ENCODE measurements around the gene ATL3. TPM values are rescaled to one million over a fixed set of nuclear protein-coding genes. Genes with fewer than 3 reads are reported as not detected.

Gene ATL3
- total RNA-seq, 1 experiment from 2014 or later, result 24.0 TPM

- Mint-ChIP-seq H3K27me3 (ENCODE audit: low read depth) (no peaks in the 10 kb centered on the region), H3K27ac (0 out of 7 replicates have a peak overlapping the region, but pooled peaks of 1 of the 3 experiments have one; percentile 61), H3K4me3 (no peak overlapping the region), H3K36me3 (ENCODE audit: insufficient read depth in 1 of 3, low read depth in 3 of 3) (peaks cover 24 to 51% (median 50%) of the 10 kb centered on the region in 3 experiments), H3K9me3 (no peaks in the 10 kb centered on the region), H3K4me1 (peaks cover 0 to 4% of the 10 kb centered on the region in 2 experiments; a peak in 1 of 4 replicates)
- no peaks in the 10 kb centered on the region for H3K9me3 ChIP-seq (ENCODE audit: control insufficient read depth, low read depth, low read length)
- no peaks in the 10 kb centered on the region for H4K20me1 ChIP-seq (ENCODE audit: control insufficient read depth, insufficient read depth, insufficient read length)
- no peak overlapping the region for H3K4ac ChIP-seq (ENCODE audit: low read depth, low read length)
- no peak overlapping the region for H3K14ac ChIP-seq (ENCODE audit: insufficient read depth, low read length)
- H3K23ac ChIP-seq (ENCODE audit: insufficient read length, low read depth, low read length), result no peak overlapping the region
- H3T11ph ChIP-seq (ENCODE audit: low read length), result no peak overlapping the region
- H3K56ac ChIP-seq (ENCODE audit: insufficient read length, low read depth, low read length), result no peak overlapping the region
- no peak overlapping the region for H2BK20ac ChIP-seq (ENCODE audit: low read depth, low read length, poor library complexity, severe bottlenecking)
- no peak for DNase-seq
- no peak overlapping the region for H2BK12ac ChIP-seq (ENCODE audit: insufficient read length, low read depth, low read length)
- H2BK120ac ChIP-seq (ENCODE audit: low read depth, low read length, poor library complexity, severe bottlenecking), result no peak overlapping the region
- H3K23me2 ChIP-seq (ENCODE audit: insufficient read length, low read depth, low read length, poor library complexity, severe bottlenecking), result no peaks in the 10 kb centered on the region
- TF ChIP-seq CTCF (conservative IDR thresholded peaks at IDR 0.05), result no peak
- no peaks in the 10 kb centered on the region for H3K4me1 ChIP-seq (ENCODE audit: insufficient read depth, low read length)
- no peak overlapping the region for H4K5ac ChIP-seq (ENCODE audit: insufficient read length, low read depth, low read length)
- no peak overlapping the region for H2AFZ ChIP-seq (ENCODE audit: low read length)
- H3K79me2 ChIP-seq (ENCODE audit: insufficient read depth, low read length), result 0 out of 2 replicates have a peak, but pooled peaks cover 1% of the 10 kb centered on the region
- H4K8ac ChIP-seq (replicated peaks; ENCODE audit: insufficient read length, low read depth, low read length), result no peak overlapping the region
- H3K9ac ChIP-seq (ENCODE audit: extremely low read depth, insufficient read length, low read length), result no peak overlapping the region
- no peak overlapping the region for H2BK15ac ChIP-seq (ENCODE audit: low read depth, low read length)
- no peak overlapping the region for H2BK5ac ChIP-seq (ENCODE audit: insufficient read length, low read length)
- H3K4me2 ChIP-seq (ENCODE audit: insufficient read depth, insufficient read length, low read length), result no peak overlapping the region
- no peak overlapping the region for H4K91ac ChIP-seq (ENCODE audit: insufficient read length, low read depth, low read length)
- WGBS (ENCODE audit: extremely low coverage, insufficient read length, low lambda C conversion rate), result no CpG with 5 or more reads among the region's 3 CpGs
- no peaks in the 10 kb centered on the region for H3K79me1 ChIP-seq (ENCODE audit: insufficient read depth, low read depth, low read length, poor library complexity, severe bottlenecking)
- H3K18ac ChIP-seq (ENCODE audit: insufficient read length, low read depth, low read length), result no peak overlapping the region
- H3K27me3 ChIP-seq (ENCODE audit: insufficient read depth, low read length), result no peaks in the 10 kb centered on the region
- H2AK5ac ChIP-seq (ENCODE audit: insufficient read length, low read length), result no peak overlapping the region
- H3K27ac ChIP-seq (ENCODE audit: insufficient read length, low read depth, low read length), result no peak overlapping the region
Measured at GRCh38 chr11:63629426-63629825, 41.8 kb downstream of the ATL3 start.

Measured in H9 (cell line).